ENCODE data around the gene CHRNE. TPM values are rescaled to one million over a fixed set of nuclear protein-coding genes. Genes with fewer than 3 reads are reported as not detected.

Gene CHRNE
- total and polyA plus RNA-seq, 2 of the 13 experiments (the other 11 are each of a cell fraction or from before 2014, with no cell fraction given) = 0.53 to 0.59 TPM

- TF ChIP-seq NCOA2 (CRISPR knock-in tag; IDR thresholded peaks at IDR 0.05) (no peak), HDAC2 (CRISPR knock-in tag; IDR thresholded peaks at IDR 0.05) (no peak; the same call in 1 of the 2 replicates), HHEX (CRISPR knock-in tag; IDR thresholded peaks at IDR 0.05) (no peak), ZNF138 (CRISPR knock-in tag; IDR thresholded peaks at IDR 0.05; ENCODE audit: low read depth) (no peak), MED13 (CRISPR knock-in tag; IDR thresholded peaks at IDR 0.05) (no peak), ZNF737 (CRISPR knock-in tag; IDR thresholded peaks at IDR 0.05; ENCODE audit: borderline replicate concordance) (no peak), PBX3 (CRISPR knock-in tag; IDR thresholded peaks at IDR 0.05; ENCODE audit: borderline replicate concordance) (no peak), TERF1 (CRISPR knock-in tag; IDR thresholded peaks at IDR 0.05) (no peak), SRSF1 (optimal IDR thresholded peaks at IDR 0.05; ENCODE audit: low read depth, low read length) (no peak), ZNF205 (CRISPR knock-in tag; IDR thresholded peaks at IDR 0.05) (0 out of 2 replicates have a peak, but pooled peaks have one; percentile 28), CREB1 (IDR thresholded peaks at IDR 0.05) (no peak), CREB1 (CRISPR knock-in tag; IDR thresholded peaks at IDR 0.05) (no peak), ZNF710 (CRISPR knock-in tag; IDR thresholded peaks at IDR 0.05; ENCODE audit: borderline replicate concordance) (peak; percentile 33; the same call in 1 of the 2 replicates), ZNF850 (CRISPR knock-in tag; conservative IDR thresholded peaks at IDR 0.05) (no peak), ZNF550 (CRISPR knock-in tag; IDR thresholded peaks at IDR 0.05; ENCODE audit: borderline replicate concordance) (no peak), HNRNPUL1 (IDR thresholded peaks at IDR 0.05; ENCODE audit: low read depth, low read length) (no peak), ZSCAN29 (CRISPR knock-in tag; conservative IDR thresholded peaks at IDR 0.05) (no peak), GPN1 (CRISPR knock-in tag; IDR thresholded peaks at IDR 0.05; ENCODE audit: borderline replicate concordance) (no peak), MLXIP (CRISPR knock-in tag; IDR thresholded peaks at IDR 0.05; ENCODE audit: borderline replicate concordance) (no peak), CCDC6 (CRISPR knock-in tag; IDR thresholded peaks at IDR 0.05) (no peak), ATRX (CRISPR knock-in tag; IDR thresholded peaks at IDR 0.05; ENCODE audit: borderline replicate concordance) (no peak), MED1 (CRISPR knock-in tag; IDR thresholded peaks at IDR 0.05) (peak; percentile 9; the same call in 1 of the 2 replicates), ZNF761 (CRISPR knock-in tag; conservative IDR thresholded peaks at IDR 0.05) (no peak), MAFK (conservative IDR thresholded peaks at IDR 0.05 in 1 of 2, IDR thresholded peaks at IDR 0.05 in 1 of 2; ENCODE audit: low read length in 2 of 2) (no peak)
Measured at GRCh38 chr17:4934173-4934979, 31.5 kb upstream of the CHRNE start (continued).
